Breast epithelium (tissue), 3 donors: ENCODE measurements around the gene SCYL1.

Experiments
- POLR2A ChIP-seq: fragments of 450-650 bp; IDR thresholded peaks from one replicate; pipeline ENCODE4 v1.6.1; 2016; ENCODE audit warnings: antibody characterized with exemption, mild to moderate bottlenecking, moderate library complexity
- TF ChIP-seq, protein P1 (sequence below), 3 donors: fragments of 450-650 bp; IDR thresholded peaks; one replicate each; pipeline ENCODE4 v1.5.1; 2016 to 2017; ENCODE audit warnings: antibody characterized with exemption in 3 of 3, mild to moderate bottlenecking in 3 of 3, moderate library complexity in 3 of 3

DNA sequence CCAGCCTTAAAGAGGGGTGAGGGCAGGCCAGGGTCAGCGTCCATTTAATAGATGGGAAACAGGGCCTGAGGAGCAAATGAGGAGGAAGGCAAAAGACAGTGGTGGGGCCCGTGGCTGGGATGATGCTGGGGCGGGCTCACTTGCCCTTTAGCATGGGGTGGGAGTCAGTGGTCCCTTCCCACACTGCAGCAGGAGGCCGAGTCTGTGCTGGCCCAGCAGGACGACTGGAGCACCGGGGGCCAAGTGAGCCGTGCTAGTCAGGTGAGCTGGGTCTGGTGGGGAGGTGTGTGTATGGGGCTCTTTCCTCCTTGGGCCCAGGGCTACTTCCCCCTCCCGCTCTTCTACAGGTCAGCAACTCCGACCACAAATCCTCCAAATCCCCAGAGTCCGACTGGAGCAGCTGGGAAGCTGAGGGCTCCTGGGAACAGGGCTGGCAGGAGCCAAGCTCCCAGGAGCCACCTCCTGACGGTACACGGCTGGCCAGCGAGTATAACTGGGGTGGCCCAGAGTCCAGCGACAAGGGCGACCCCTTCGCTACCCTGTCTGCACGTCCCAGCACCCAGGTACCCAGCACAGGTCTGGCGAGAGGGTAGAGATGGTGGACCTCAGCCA lies 12.8 kb downstream of the SCYL1 start:
- TF ChIP-seq, protein P1, sequence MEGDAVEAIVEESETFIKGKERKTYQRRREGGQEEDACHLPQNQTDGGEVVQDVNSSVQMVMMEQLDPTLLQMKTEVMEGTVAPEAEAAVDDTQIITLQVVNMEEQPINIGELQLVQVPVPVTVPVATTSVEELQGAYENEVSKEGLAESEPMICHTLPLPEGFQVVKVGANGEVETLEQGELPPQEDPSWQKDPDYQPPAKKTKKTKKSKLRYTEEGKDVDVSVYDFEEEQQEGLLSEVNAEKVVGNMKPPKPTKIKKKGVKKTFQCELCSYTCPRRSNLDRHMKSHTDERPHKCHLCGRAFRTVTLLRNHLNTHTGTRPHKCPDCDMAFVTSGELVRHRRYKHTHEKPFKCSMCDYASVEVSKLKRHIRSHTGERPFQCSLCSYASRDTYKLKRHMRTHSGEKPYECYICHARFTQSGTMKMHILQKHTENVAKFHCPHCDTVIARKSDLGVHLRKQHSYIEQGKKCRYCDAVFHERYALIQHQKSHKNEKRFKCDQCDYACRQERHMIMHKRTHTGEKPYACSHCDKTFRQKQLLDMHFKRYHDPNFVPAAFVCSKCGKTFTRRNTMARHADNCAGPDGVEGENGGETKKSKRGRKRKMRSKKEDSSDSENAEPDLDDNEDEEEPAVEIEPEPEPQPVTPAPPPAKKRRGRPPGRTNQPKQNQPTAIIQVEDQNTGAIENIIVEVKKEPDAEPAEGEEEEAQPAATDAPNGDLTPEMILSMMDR (IDR thresholded peaks at IDR 0.05), result no peak
- TF ChIP-seq POLR2A, result no peak
